Stomach (tissue), 9 donors: ENCODE results near the gene GREB1. TPM values are rescaled to one million over a fixed set of nuclear protein-coding genes. Genes with fewer than 3 reads are reported as not detected.

ENCODE experiments used
- DNase-seq, 2 donors: peaks; one replicate each; pipeline versions ENCODE4 v3.0.0 to v3.0.0-alpha.2; 2013 to 2019
- H3K27ac ChIP-seq, 5 donors: fragments of 200-600 bp in 4 of 5; sonication (generic) in 4 of 5; one replicate each; pipeline ENCODE4 v1.5.1; 2013 to 2019; ENCODE audit warnings: mild to moderate bottlenecking in 1 of 5, moderate library complexity in 1 of 5
- H3K27me3 ChIP-seq, 3 donors: fragments of 200-600 bp; sonication (generic); one replicate each; pipeline ENCODE4 v1.5.1; 2017 to 2019; ENCODE audit warnings: mixed run types in 1 of 3
- H3K36me3 ChIP-seq, 4 donors: fragments of 200-600 bp; sonication (generic); 1 replicate in 3 of 4; 2 replicates in 1 of 4; pipeline ENCODE4 v1.5.1; 2016 to 2019
- H3K4me1 ChIP-seq, 4 donors: fragments of 200-600 bp; sonication (generic); one replicate each; pipeline ENCODE4 v1.5.1; 2016 to 2019
- H3K4me3 ChIP-seq, 4 donors: fragments of 200-600 bp; sonication (generic) in 3 of 4; one replicate each; pipeline ENCODE4 v1.5.1; 2016 to 2019; ENCODE audit warnings: mild to moderate bottlenecking in 1 of 4
- H3K9me3 ChIP-seq, 4 donors: fragments of 200-600 bp; sonication (generic); one replicate each; pipeline ENCODE4 v1.5.1; 2016 to 2019
- CTCF ChIP-seq, 7 experiments: fragments of 450-650 bp in 4 of 7; fragments of 200-600 bp in 3 of 7; sonication (generic) in 3 of 7; IDR thresholded peaks; one replicate each; pipeline ENCODE4 v1.5.1; 2016 to 2019; ENCODE audit warnings: antibody characterized with exemption in 7 of 7, control low read depth in 2 of 7, mild to moderate bottlenecking in 1 of 7
- EP300 ChIP-seq: sonication (generic); formaldehyde crosslinking; IDR thresholded peaks from one replicate; pipeline ENCODE4 v1.6.1; 2017; ENCODE audit warnings: antibody characterized with exemption
- POLR2A ChIP-seq, 4 donors: fragments of 450-650 bp; IDR thresholded peaks; one replicate each; pipeline ENCODE4 v1.6.1; 2016; ENCODE audit warnings: antibody characterized with exemption in 4 of 4, control low read depth in 2 of 4, mild to moderate bottlenecking in 1 of 4, moderate library complexity in 1 of 4
- POLR2AphosphoS5 ChIP-seq, 3 donors: sonication (generic); formaldehyde crosslinking; IDR thresholded peaks; one replicate each; pipeline ENCODE4 v1.6.1; 2016; ENCODE audit warnings: antibody characterized with exemption in 3 of 3
- WGBS, 5 donors: extraction: QIAGEN DNeasy Blood & Tissue Kit in 3 of 5; methylation state at CpG; one replicate each; pipeline versions ENCODE4 v1.1.5 to v1.1.7; 2013 to 2018; 5-methylcytosine and 5-hydroxymethylcytosine counted together
- intact Hi-C: fragments of 100-400 bp; cut with DNase I; formaldehyde crosslinking; loops from one replicate; pipeline ENCODE4 v1.15.1; 2023; ENCODE audit warnings: low total_unique reads
- polyA plus RNA-seq, 3 donors: library from polyadenylated mRNA; stranded (reverse); fragments of 200-250 nt; gene quantifications; one replicate each; pipeline ENCODE4 v1.2.3, GENCODE V29; 2013
- total RNA-seq, 5 donors: library from RNA; depleted of rRNA; stranded (reverse); fragments of >200 nt; gene quantifications; one replicate each; pipeline versions ENCODE4 v1.1.0 to v1.2.3, GENCODE V29; 2014 to 2016
- donor health status: healthy with polysubstance abuse.
- donor health status: Bipolar disorder and iron deficiency.
- donor health status: healthy.

GREB1 gene
- total and polyA plus RNA-seq, 8 donors, result 0.88 to 37.9 (median 3.6) TPM

DNA sequence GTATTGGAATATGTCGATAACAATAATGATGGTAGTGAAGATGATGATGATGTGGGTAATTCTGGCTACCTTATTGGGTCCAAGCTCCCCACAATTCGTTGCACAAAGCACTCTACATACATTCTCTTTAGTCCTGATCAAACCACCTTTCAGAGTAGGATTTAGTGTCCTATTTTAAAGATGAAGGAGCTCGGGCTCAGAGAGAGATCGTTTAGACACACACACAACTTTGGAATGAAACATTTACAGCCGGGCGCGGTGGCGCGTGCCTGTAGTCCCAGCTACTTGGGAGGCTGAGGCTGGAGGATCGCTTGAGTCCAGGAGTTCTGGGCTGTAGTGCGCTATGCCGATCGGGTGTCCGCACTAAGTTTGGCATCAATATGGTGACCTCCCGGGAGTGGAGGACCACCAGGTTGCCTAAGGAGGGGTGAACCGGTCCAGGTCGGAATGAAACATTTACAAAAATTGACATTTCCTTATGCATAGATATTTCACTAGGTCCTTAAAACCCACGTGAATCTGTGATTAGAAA is 50.7 kb downstream of the GREB1 start:
- intact Hi-C loops, result loop anchor here (5.0 to 10.0 kb wide), 2 partner anchors 102 to 450 kb away; a partner anchor contains a TSS
- Histone ChIP-seq H3K36me3 (no peaks in the 10 kb centered on the region), H3K27ac (no peak overlapping the region), H3K9me3 (no peaks in the 10 kb centered on the region), H3K4me1 (peaks cover 0 to 24% (median 16%) of the 10 kb centered on the region in 4 donors), H3K27me3 (no peaks in the 10 kb centered on the region), H3K4me3 (no peak overlapping the region)
- 79 to 81% (median 80%) methylated on average over 18 of the region's 18 CpGs for WGBS, 5 donors
- TF ChIP-seq CTCF (IDR thresholded peaks at IDR 0.05) (peak in 1 of 7 experiments; percentile 2), POLR2AphosphoS5 (IDR thresholded peaks at IDR 0.05) (no peak), EP300 (no peak), POLR2A (IDR thresholded peaks at IDR 0.05) (no peak)
- DNase-seq, result no peak

- no peak overlapping the region for H3K4me3 ChIP-seq
- intact Hi-C loops, result loop anchor here (5.0 to 10.0 kb wide), 2 partner anchors 103 to 450 kb away; a partner anchor contains a TSS
- 86 to 92% (median 88%) methylated on average over 7 of the region's 7 CpGs for WGBS, 5 donors
- no peak overlapping the region for H3K27ac ChIP-seq
- TF ChIP-seq EP300 (no peak), POLR2AphosphoS5 (IDR thresholded peaks at IDR 0.05) (no peak), POLR2A (IDR thresholded peaks at IDR 0.05) (no peak), CTCF (IDR thresholded peaks at IDR 0.05) (no peak)
- H3K9me3 ChIP-seq, result no peaks in the 10 kb centered on the region
- peaks cover 0 to 24% (median 16%) of the 10 kb centered on the region in 4 donors for H3K4me1 ChIP-seq
- H3K36me3 ChIP-seq, result no peaks in the 10 kb centered on the region
- no peak for DNase-seq
- no peaks in the 10 kb centered on the region for H3K27me3 ChIP-seq
These were observed 51.2 kb downstream of the GREB1 start for GRCh38 chr2:11585071-11585470.

DNA sequence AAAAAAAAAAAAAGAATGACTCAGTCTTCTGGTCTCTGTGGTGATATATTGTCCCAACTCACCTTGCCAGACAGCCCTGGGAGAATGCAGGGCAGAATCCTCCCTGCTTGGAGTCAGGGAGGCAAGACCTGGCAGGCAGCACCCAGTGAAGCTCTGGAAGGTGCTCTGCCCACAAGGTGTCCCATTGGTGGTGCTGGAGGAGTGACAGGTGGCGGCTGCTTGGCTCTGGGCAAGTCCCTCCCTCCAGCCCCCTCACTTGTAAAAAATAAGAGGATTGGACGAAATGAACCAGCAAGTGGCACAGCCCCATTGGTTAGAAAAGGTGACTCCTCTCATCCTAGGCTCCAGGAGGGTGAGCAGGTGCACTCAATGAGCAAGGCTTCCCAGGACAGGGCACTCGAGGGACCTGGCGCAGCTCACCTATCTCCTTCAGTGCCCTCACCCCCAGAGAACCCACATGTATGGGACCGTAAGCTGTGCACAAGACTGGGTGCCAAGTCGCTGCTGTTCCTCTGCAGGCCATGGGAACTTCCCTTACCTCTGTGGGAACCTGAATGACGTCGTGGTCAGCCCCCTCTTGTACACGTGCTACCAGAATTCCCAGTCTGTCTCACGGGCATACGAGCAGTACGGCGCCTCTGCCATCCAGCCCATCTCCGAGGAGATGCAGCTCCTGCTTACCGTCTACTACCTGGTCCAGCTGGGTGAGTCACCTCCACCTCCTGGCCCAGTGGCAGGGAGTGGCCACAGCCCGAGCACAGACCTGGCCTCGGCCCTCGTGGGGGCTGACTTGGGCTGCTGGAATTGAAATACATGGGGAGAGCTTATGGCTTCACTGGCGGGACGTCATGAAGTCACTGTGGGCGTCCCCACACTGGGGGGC is 54.6 kb downstream of the GREB1 start:
- Histone ChIP-seq H3K27me3 (no peaks in the 10 kb centered on the region), H3K36me3 (no peaks in the 10 kb centered on the region), H3K4me3 (no peak overlapping the region), H3K9me3 (no peaks in the 10 kb centered on the region), H3K4me1 (peaks cover 0 to 12% (median 7%) of the 10 kb centered on the region in 4 donors), H3K27ac (no peak overlapping the region)
- no peak for DNase-seq
- intact Hi-C loops, result loop anchor here (5.0 to 10.0 kb wide), 2 partner anchors 106 to 454 kb away; a partner anchor contains a TSS
- TF ChIP-seq POLR2A (IDR thresholded peaks at IDR 0.05), result no peak
- TF ChIP-seq POLR2AphosphoS5 (IDR thresholded peaks at IDR 0.05), result no peak
- TF ChIP-seq CTCF (IDR thresholded peaks at IDR 0.05), result no peak
- TF ChIP-seq EP300, result no peak
- 81 to 85% (median 85%) methylated on average over 19 to 21 of the region's 21 CpGs for WGBS, 5 donors

DNA sequence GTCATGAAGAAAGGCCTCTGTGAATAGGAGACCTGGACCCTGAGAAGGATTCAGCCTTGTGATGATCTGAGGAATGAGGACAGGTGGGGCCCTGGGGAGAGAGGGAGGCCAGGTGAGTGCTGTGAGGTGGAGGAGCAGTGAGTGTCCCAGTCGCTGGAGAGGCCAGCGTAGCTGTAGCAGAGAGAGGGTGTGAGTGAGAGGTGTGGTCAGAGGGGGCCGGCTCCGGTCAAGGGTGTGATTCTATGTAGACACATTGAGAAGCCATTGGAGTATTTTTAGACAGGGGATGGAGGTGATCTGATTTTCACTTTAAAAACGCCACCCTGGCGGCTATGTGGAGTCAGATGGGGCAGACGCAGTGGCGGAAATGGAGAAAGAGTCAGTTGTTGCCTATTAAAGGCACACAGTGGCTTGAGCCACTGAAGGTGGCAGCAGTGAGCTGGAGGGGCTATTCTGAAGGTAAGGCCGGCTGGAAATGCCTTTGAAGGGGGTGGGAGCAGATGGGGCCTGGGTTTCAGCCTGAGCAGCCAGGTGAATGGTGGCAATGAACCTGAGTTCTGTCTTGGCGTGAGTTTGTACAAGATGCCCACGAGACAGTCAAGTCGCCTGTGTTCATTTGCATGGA is 55.6 kb downstream of the GREB1 start:
- no peaks in the 10 kb centered on the region for H3K36me3 ChIP-seq
- intact Hi-C loops, result loop anchor here (5.0 to 10.0 kb wide), 2 partner anchors 107 to 455 kb away; a partner anchor contains a TSS
- H3K27ac ChIP-seq, result no peak overlapping the region
- H3K9me3 ChIP-seq, result no peaks in the 10 kb centered on the region
- no peak for DNase-seq
- peaks cover 0 to 3% (median under 1%) of the 10 kb centered on the region in 4 donors for H3K4me1 ChIP-seq
- H3K4me3 ChIP-seq, result no peak overlapping the region
- 79 to 86% (median 82%) methylated on average over 11 to 12 of the region's 12 CpGs for WGBS, 5 donors
- H3K27me3 ChIP-seq, result no peaks in the 10 kb centered on the region
- no peak for TF ChIP-seq POLR2A (IDR thresholded peaks at IDR 0.05)
